GM12874 (cell line): ENCODE data around the gene PKD2.

ENCODE experiments used
- CTCF ChIP-seq: IDR thresholded peaks from 2 replicates; pipeline ENCODE4 v1.5.1; 2011; ENCODE audit warnings: low read depth, mild to moderate bottlenecking, control low read depth, low read length, moderate library complexity; ENCODE audit not compliant: insufficient read depth

PKD2 gene

GRCh38 chr4:87971866-87972265 lies 35.6 kb upstream of the PKD2 start:
- no peak for TF ChIP-seq CTCF

GRCh38 chr4:87973283-87974169 lies 33.9 kb upstream of the PKD2 start:
- peak; percentile 73 for TF ChIP-seq CTCF

GRCh38 chr4:87974856-87975462 lies 32.5 kb upstream of the PKD2 start:
- TF ChIP-seq CTCF, result no peak

GRCh38 chr4:87975466-87975865 lies 32.0 kb upstream of the PKD2 start, which contains the start of gene SPP1:
Gene SPP1, plus strand, starts transcription at chr4:87975714. Its CDS starts 1,182 bp downstream, at chr4:87976896.
- TF ChIP-seq CTCF, result no peak

- no peak for TF ChIP-seq CTCF
These were observed 29.7 kb upstream of the PKD2 start for GRCh38 chr4:87977521-87978278.

GRCh38 chr4:87978681-87979080 lies 28.8 kb upstream of the PKD2 start:
- no peak for TF ChIP-seq CTCF

- no peak for TF ChIP-seq CTCF
These were observed 27.6 kb upstream of the PKD2 start for GRCh38 chr4:87979810-87980209.
